ENCODE measurements around the gene TES.

DNA sequence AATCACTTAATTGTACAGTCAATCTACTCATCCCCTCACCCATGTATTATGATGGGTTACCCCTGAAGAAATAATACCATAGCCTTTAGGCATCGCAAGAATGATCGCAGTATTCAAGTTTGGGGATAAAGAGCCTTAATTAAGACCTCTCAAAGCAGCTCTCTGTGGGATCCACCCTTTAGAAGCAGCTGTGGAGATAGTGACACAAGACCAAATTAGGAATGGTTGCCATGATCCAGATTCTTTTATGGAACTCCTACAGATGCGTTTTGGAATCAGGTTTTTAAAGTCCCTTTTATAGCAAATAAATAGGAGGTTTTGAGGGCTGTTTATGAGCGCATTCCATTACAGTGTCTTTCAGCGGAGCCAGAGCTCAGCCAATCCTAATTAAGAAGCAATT is 12.2 kb downstream of the TES start:
- TF ChIP-seq CTCF (IDR thresholded peaks at IDR 0.05; ENCODE audit: insufficient read depth, low read length) (no peak), REST (IDR thresholded peaks at IDR 0.05; ENCODE audit: insufficient replicate concordance, low read depth) (no peak)
